Osteocyte (in vitro differentiated cells): Measurements from ENCODE around the gene FEZF1. TPM values are rescaled to one million over a fixed set of nuclear protein-coding genes. Genes with fewer than 3 reads are reported as not detected.

Experiments used
- DNase-seq: peaks from one replicate; pipeline ENCODE4 v3.0.0; 2021; ENCODE audit warnings: mixed read lengths; ENCODE audit not compliant: unreplicated experiment; ENCODE audit errors: extremely low spot score
- H3K27ac Mint-ChIP-seq: one replicate; pipeline ENCODE4 v1.8.0; 2021; ENCODE audit warnings: mild to moderate bottlenecking, mixed read lengths; ENCODE audit not compliant: unreplicated experiment
- H3K27me3 Mint-ChIP-seq: one replicate; pipeline ENCODE4 v1.8.0; 2021; ENCODE audit warnings: mixed read lengths; ENCODE audit not compliant: unreplicated experiment
- H3K36me3 Mint-ChIP-seq: one replicate; pipeline ENCODE4 v1.8.0; 2021; ENCODE audit warnings: mixed read lengths; ENCODE audit not compliant: unreplicated experiment
- H3K4me1 Mint-ChIP-seq: one replicate; pipeline ENCODE4 v1.8.0; 2021; ENCODE audit warnings: mixed read lengths; ENCODE audit not compliant: unreplicated experiment
- H3K4me3 Mint-ChIP-seq: one replicate; pipeline ENCODE4 v1.8.0; 2021; ENCODE audit warnings: mild to moderate bottlenecking, moderate library complexity, mixed read lengths; ENCODE audit not compliant: unreplicated experiment
- H3K9me3 Mint-ChIP-seq: one replicate; pipeline ENCODE4 v1.8.0; 2021; ENCODE audit warnings: mixed read lengths; ENCODE audit not compliant: unreplicated experiment
- CTCF ChIP-seq: fragments of 200-600 bp; sonication (generic); IDR thresholded peaks from 2 replicates; pipeline ENCODE4 v1.5.0; 2021; ENCODE audit warnings: antibody characterized with exemption, mild to moderate bottlenecking, moderate library complexity
- long read RNA-seq: library from polyadenylated mRNA; unstranded; transcript quantifications from one replicate; pipeline ENCODE4 v2.0.0, GENCODE V29; 2021
- total RNA-seq: library from RNA; stranded (reverse); gene quantifications from 2 replicates; pipeline ENCODE4 v1.2.1, GENCODE V29; 2021

FEZF1 gene
- not detected in 2 replicates for total RNA-seq
- long read RNA-seq, result 0 reads

DNA sequence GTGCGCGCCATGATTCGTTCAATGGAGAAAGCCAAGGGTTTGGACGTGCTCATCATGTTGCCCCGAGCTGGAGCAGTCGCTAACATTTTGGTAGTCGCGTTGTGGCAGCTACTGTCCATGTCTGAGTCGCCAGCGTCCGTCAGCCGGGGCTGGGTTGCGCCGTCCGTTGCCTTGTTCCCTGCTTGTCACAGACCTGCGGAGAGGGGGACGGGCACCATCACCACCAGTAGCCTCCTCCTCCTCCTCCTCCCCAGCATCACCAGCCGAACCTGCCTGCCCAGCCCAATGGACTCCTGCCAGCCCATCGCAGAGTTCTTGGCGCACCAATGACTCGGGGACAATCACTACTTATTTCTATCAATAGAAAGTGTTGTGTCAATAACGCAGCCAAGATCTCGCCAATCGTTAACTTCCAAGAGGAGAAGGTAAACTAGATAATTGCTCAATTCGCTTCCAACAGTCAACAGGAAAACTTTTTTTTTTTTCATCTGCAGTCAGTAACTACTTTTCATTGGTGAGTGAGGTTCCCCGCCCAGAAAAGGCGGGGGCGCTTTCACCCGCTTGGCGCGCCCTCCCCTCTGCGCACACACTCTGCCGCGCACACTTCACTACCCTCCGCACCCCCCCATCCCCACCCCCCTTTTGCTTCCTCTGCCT is at the start of gene FEZF1:
Gene FEZF1, minus strand, starts transcription at position 432 of the 657 bp plus-strand sequence. Its CDS starts 313 bp downstream, at position 119.
- H3K36me3 Mint-ChIP-seq, result no peaks in the 10 kb centered on the region
- H3K9me3 Mint-ChIP-seq, result no peaks in the 10 kb centered on the region
- H3K4me1 Mint-ChIP-seq, result peaks cover 22% of the 10 kb centered on the region
- peak; percentile 83 for DNase-seq
- peak within 1 kb of the TSS; percentile 66 for H3K4me3 Mint-ChIP-seq
- TF ChIP-seq CTCF, result no peak
- H3K27ac Mint-ChIP-seq, result no peak within 1 kb of the TSS
- H3K27me3 Mint-ChIP-seq, result peaks cover 91% of the 10 kb centered on the region

- Mint-ChIP-seq H3K27ac (no peak overlapping the region), H3K4me3 (no peak overlapping the region), H3K36me3 (no peaks in the 10 kb centered on the region), H3K9me3 (no peaks in the 10 kb centered on the region), H3K27me3 (peaks cover 18% of the 10 kb centered on the region), H3K4me1 (no peaks in the 10 kb centered on the region)
- no peak for TF ChIP-seq CTCF
- no peak for DNase-seq
Measured at GRCh38 chr7:122352454-122352853, 47.9 kb upstream of the FEZF1 start.

- no peak overlapping the region for H3K4me3 Mint-ChIP-seq
Measured at GRCh38 chr7:122350701-122351100, 46.2 kb upstream of the FEZF1 start.

DNA sequence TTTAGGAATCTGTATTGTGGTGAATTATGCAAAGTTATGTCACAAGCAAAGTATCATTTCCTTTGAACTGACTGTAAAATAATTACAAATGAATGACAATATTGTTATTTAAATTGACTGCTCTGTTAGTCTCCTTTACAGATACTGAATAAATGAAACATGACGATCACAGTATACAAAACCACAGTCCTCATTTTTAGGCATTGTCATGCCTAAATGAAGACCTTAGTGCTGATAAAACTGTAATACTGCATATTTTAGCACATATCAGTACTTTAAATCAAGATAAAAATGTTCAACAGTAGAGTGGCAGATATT is 39.7 kb upstream of the FEZF1 start:
- TF ChIP-seq CTCF, result no peak
- no peak for DNase-seq
- Mint-ChIP-seq H3K9me3 (no peaks in the 10 kb centered on the region), H3K4me1 (no peaks in the 10 kb centered on the region), H3K36me3 (no peaks in the 10 kb centered on the region), H3K27ac (no peak overlapping the region), H3K4me3 (no peak overlapping the region), H3K27me3 (peaks cover 11% of the 10 kb centered on the region)

More at GRCh38 chr7:122350701-122351100, 46.2 kb upstream of the FEZF1 start:
- Mint-ChIP-seq H3K9me3 (no peaks in the 10 kb centered on the region), H3K4me1 (no peaks in the 10 kb centered on the region), H3K36me3 (no peaks in the 10 kb centered on the region), H3K27me3 (peaks cover 18% of the 10 kb centered on the region), H3K27ac (no peak overlapping the region)
- TF ChIP-seq CTCF, result no peak
- DNase-seq, result no peak

DNA sequence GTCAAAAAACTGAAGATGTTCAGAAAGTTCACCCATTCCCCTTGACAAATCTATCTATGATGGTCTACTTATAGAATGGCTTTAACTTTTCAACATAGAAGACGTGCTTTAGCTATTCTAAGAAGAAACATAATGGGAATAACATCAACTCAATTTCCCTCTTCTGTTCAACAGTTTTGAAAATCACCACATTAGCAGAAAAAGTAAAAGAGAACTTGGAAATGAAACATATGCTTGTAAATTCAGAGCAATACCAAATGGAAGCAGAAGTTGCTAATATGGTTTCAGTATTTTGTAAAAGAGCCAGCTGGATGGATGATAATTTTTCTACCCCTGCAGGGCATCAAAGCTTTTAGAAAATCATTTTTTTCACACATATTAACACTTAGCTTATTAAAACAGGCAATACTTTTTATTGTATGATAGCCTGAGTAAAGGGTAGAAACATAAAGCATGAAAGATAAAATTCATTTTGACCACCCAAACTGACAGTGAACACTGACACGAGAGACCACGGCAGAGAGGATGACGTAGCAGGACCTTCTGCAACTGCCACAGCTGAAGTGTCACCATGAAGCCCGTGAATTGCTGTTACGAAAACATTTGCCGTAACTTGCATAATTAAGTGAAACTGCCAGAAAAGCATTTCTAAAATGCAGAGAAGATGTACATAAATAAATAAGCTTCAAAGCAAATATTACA is 39.2 kb upstream of the FEZF1 start:
- Mint-ChIP-seq H3K4me1 (no peaks in the 10 kb centered on the region), H3K27ac (no peak overlapping the region), H3K27me3 (peaks cover 8% of the 10 kb centered on the region), H3K36me3 (no peaks in the 10 kb centered on the region), H3K9me3 (no peaks in the 10 kb centered on the region), H3K4me3 (no peak overlapping the region)
- no peak for TF ChIP-seq CTCF
- no peak for DNase-seq
